Omental fat pad (tissue), 4 donors: ENCODE measurements around the gene GALNT18. TPM values are rescaled to one million over a fixed set of nuclear protein-coding genes. Genes with fewer than 3 reads are reported as not detected.
A peak's percentile ranks its signal among the peaks of the same experiment; 100 is the strongest.

ENCODE experiments used
- ATAC-seq: fragments of 150-250 bp; one replicate; pipeline ENCODE4 v1.9.1; 2016; ENCODE audit warnings: mild to moderate bottlenecking, moderate library complexity; ENCODE audit not compliant: low FRiP score
- DNase-seq: peaks from one replicate; pipeline ENCODE4 v3.0.0-alpha.2; 2019; ENCODE audit warnings: low spot score
- total RNA-seq, 4 donors: library from RNA; depleted of rRNA; stranded (reverse); fragments of >200 nt; gene quantifications; one replicate each; pipeline ENCODE4 v1.1.0, GENCODE V29; 2016
- TF ChIP-seq, protein P1 (sequence below), 3 donors: fragments of 450-650 bp; IDR thresholded peaks; one replicate each; pipeline ENCODE4 v1.5.1; 2016 to 2017; ENCODE audit warnings: antibody characterized with exemption in 3 of 3, mild to moderate bottlenecking in 3 of 3, moderate library complexity in 2 of 3

GALNT18 gene
- total RNA-seq, 4 donors from 2014 or later: 21.0 to 47.4 (median 35.7) TPM

DNA sequence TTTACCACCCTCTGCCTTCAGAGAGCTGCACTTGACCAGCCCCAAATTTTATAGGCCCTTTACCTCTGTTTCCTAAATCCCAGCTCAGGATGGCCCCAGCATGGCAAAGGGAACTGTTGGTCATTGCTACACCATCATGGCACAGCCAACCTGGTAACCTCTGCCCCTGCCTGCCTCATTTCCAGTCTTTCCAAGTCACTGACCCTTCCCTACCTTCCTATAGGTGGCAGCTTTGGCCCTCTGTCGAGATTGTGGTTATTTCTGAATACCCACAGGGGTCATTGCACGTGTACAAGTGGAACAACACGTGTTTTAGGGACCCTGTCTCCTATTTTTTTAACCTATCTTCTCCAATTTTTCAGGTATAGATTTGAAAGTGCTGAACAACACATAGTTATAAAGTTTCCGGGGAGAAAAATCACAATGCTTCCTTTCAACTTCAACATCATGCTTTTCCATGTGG is 2.8 kb downstream of the GALNT18 start:
- DNase-seq: no peak

DNA sequence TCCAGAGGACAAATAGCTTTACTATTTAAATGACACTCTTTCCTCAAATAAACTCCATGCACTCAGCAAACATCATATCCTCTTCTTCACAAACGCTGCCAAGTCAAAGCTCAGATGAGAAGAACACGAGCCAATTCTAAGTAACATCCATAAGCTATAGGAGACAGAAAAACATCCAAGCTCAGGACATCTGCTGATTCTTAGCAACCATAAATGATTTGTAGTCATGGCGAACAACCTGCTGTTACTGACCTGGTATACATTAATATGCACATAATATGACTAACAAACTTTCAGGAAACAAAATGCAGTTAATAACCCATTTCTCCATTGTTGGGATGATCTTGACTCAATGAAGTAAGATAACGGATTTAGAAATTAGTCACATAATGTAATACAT is 6.7 kb downstream of the GALNT18 start:
- ATAC-seq: no peak
- TF ChIP-seq, protein P1, sequence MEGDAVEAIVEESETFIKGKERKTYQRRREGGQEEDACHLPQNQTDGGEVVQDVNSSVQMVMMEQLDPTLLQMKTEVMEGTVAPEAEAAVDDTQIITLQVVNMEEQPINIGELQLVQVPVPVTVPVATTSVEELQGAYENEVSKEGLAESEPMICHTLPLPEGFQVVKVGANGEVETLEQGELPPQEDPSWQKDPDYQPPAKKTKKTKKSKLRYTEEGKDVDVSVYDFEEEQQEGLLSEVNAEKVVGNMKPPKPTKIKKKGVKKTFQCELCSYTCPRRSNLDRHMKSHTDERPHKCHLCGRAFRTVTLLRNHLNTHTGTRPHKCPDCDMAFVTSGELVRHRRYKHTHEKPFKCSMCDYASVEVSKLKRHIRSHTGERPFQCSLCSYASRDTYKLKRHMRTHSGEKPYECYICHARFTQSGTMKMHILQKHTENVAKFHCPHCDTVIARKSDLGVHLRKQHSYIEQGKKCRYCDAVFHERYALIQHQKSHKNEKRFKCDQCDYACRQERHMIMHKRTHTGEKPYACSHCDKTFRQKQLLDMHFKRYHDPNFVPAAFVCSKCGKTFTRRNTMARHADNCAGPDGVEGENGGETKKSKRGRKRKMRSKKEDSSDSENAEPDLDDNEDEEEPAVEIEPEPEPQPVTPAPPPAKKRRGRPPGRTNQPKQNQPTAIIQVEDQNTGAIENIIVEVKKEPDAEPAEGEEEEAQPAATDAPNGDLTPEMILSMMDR (IDR thresholded peaks at IDR 0.05): no peak

More for the DNA sequence above, 2.8 kb downstream of the GALNT18 start:
- TF ChIP-seq, protein P1 (IDR thresholded peaks at IDR 0.05): no peak
- ATAC-seq: no peak

DNA sequence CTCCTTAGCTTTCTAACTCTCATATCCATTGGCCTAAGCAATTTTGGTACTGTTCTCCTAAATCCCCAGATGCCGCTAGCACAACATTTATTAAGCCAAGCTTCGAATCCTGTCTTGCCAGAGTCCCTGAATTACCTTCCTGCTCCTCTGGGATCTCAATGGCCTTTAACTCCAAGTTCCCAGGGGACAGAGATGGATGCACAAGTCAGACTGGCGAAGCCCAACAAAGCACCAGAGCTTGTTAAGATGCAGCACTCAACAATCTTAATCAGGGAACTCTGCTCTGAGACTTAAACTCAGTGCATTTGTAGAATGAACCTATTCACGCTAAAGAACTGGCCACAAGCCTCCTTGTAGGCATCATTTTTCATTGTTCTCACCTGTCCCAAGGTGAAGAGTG is 9.4 kb downstream of the GALNT18 start:
- no peak for DNase-seq
- TF ChIP-seq, protein P1 (IDR thresholded peaks at IDR 0.05): no peak
- no peak for ATAC-seq

More for the DNA sequence above, 6.7 kb downstream of the GALNT18 start:
- DNase-seq: no peak

DNA sequence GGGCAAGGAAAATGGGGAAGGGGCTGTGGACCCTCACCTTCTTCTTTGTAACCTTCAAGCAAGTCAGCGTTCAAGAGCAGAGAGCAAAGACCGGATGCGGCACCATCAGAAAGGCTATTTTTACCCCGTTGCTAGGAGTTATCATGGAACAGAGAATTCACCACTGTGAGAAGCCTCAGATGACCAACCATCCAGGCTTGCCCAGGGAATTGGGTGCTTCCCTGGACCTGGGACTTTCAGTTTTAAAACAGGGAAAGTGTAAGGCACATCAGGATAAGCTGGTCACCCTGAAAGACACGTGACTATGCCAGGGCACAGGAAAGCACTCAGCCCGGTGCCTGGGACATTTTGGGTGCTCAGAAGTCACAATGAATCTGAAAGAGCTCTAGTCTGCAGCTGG is 10.4 kb downstream of the GALNT18 start:
- DNase-seq: no peak
- ATAC-seq: no peak
- TF ChIP-seq, protein P1 (IDR thresholded peaks at IDR 0.05): no peak

DNA sequence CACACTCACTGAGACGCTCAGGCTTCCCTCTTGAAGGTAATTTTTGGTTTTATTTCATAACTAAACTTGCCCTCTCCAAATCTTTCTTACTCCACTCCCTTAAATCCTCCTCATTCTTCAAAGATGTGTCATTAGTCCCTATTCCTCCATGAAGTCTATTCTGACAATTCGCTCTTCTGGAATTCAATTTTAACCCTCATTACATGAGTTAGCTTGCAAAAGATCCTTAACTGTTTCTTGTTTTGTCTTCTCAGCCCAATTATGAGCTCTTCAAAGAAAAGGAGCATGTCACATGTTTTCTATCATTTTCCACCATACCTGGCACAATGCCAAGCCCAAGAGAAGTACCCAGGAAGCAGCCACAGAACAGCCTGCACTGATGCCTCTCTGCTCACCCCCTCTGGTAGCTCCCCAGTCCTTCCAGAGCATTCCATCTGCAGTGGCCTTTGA is 13.0 kb downstream of the GALNT18 start:
- peak; percentile 67 for ATAC-seq
- TF ChIP-seq, protein P1 (IDR thresholded peaks at IDR 0.05): no peak
- no peak for DNase-seq

DNA sequence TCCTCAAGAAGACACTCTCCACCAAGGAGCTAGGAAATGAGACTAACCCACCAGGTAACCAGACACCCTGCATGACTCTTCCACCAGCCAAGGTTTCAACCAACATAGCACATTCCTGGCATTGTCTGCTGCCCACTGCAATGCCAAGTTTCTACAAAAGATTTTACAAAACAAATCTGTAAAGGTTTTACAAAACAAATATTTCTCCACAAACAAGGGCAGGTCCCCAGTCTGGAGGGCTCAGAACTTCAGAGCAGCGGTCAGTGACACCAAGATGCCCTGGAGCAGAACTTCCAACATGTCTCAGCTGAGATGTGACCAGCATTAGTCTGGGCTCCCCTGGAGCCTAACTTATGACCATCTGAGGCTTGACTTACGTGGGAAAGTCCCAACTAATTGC is 14.0 kb downstream of the GALNT18 start:
- DNase-seq (no peak), ATAC-seq (peak; percentile 53)
- TF ChIP-seq, protein P1 (IDR thresholded peaks at IDR 0.05): no peak

DNA sequence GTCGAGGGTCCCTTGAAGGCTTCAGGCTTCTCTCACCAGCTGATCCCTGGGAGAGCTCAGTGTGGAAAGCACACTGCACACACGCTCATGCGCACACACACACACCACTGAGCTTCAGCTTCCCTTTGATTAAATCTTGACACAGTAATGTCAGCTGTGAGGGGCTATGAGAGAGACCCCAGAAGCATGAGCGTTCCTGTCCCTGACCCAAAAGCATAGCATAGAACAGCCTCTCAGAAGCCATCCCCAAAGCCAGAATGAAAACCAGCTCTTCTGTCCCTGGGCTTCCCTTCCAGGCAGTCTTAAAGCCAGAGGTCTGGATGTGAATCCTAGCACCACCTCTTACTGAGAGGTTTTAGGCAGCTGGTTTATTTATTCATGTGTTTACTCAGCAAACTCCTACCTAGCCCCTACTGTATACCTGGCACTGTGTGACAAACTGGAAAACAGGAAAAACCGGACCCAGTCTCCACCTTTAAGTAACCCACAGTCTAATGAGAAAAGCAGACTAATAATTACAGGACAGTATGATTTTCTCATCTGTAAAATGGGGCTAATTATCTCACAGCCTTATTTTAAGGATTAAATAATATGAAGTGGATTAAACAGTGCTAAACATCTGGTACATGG is 15.9 kb downstream of the GALNT18 start:
- TF ChIP-seq, protein P1 (IDR thresholded peaks at IDR 0.05): no peak
- no peak for DNase-seq
- no peak for ATAC-seq
